ENCODE data around the gene PRSS36. TPM values are rescaled to one million over a fixed set of nuclear protein-coding genes. Genes with fewer than 3 reads are reported as not detected.
A peak's percentile ranks its signal among the peaks of the same experiment; 100 is the strongest.

Gene PRSS36
- total and polyA plus RNA-seq, 3 donors from 2014 or later: 5.4 to 8.3 (median 7.1) TPM

GRCh38 chr16:31184888-31185287, 35.0 kb upstream of the PRSS36 start:
- H3K27me3 ChIP-seq: no peaks in the 10 kb centered on the region
- intact Hi-C loops (cut with DNase I; ENCODE audit: low total_unique reads): loop anchor here (5.0 to 10.0 kb wide), 2 partner anchors 33 to 690 kb away; partner anchors contain the start of genes PRSS36 and ZNF267
- H3K4me1 ChIP-seq: peaks cover 23% of the 10 kb centered on the region
- H3K9me3 ChIP-seq: no peaks in the 10 kb centered on the region
- no peak for DNase-seq
- no peak for TF ChIP-seq POLR2A (IDR thresholded peaks at IDR 0.05)
- TF ChIP-seq CTCF (IDR thresholded peaks at IDR 0.05): no peak
- no peak overlapping the region for H3K27ac ChIP-seq
- H3K4me3 ChIP-seq: no peak overlapping the region
- H3K36me3 ChIP-seq (ENCODE audit: low read depth, missing control alignments): peaks cover 3% of the 10 kb centered on the region
- 87 to 96% methylated on average over 14 of the region's 14 CpGs for WGBS, 2 donors

GRCh38 chr16:31183432-31184428, 33.9 kb upstream of the PRSS36 start:
- WGBS, 2 donors: 56 to 64% methylated on average over 10 of the region's 10 CpGs
- Histone ChIP-seq H3K4me1 (peaks cover 29% of the 10 kb centered on the region), H3K36me3 (ENCODE audit: low read depth, missing control alignments) (peaks cover 3% of the 10 kb centered on the region)

GRCh38 chr16:31182391-31182790, 32.5 kb upstream of the PRSS36 start:
- DNase-seq: no peak
- TF ChIP-seq CTCF (IDR thresholded peaks at IDR 0.05) (no peak), POLR2A (IDR thresholded peaks at IDR 0.05) (no peak)
- WGBS, 2 donors: 9 to 14% methylated on average over 7 of the region's 7 CpGs
- no peaks in the 10 kb centered on the region for H3K9me3 ChIP-seq
- H3K27me3 ChIP-seq: no peaks in the 10 kb centered on the region
- no peak overlapping the region for H3K27ac ChIP-seq
- H3K4me3 ChIP-seq: peak overlapping the region in 1 of 2 donors; percentile 94
- H3K4me1 ChIP-seq: peaks cover 29% of the 10 kb centered on the region
- intact Hi-C loops (cut with DNase I; ENCODE audit: low total_unique reads): loop anchor here (10.0 kb wide), 1 partner anchor 692 kb away; the partner anchor contains the start of gene ZNF267
- peaks cover 3% of the 10 kb centered on the region for H3K36me3 ChIP-seq (ENCODE audit: low read depth, missing control alignments)

More at GRCh38 chr16:31183432-31184428, 33.9 kb upstream of the PRSS36 start:
- TF ChIP-seq CTCF (IDR thresholded peaks at IDR 0.05) (no peak), POLR2A (IDR thresholded peaks at IDR 0.05) (no peak)
- Histone ChIP-seq H3K27me3 (no peaks in the 10 kb centered on the region), H3K27ac (no peak overlapping the region), H3K9me3 (no peaks in the 10 kb centered on the region), H3K4me3 (no peak overlapping the region)
- intact Hi-C loops (cut with DNase I; ENCODE audit: low total_unique reads): loop anchor here (10.0 kb wide), 1 partner anchor 691 kb away; the partner anchor contains the start of gene ZNF267
- DNase-seq: no peak

GRCh38 chr16:31181102-31181830, 31.4 kb upstream of the PRSS36 start:
- no peaks in the 10 kb centered on the region for H3K9me3 ChIP-seq
- intact Hi-C loops (cut with DNase I; ENCODE audit: low total_unique reads): loop anchor here (10.0 kb wide), 1 partner anchor 694 kb away; the partner anchor contains the start of gene ZNF267
- WGBS, 2 donors: 4 to 7% methylated on average over 31 of the region's 31 CpGs

More at GRCh38 chr16:31181102-31181830, 31.4 kb upstream of the PRSS36 start:
- H3K27ac ChIP-seq: peak overlapping the region; percentile 96 to 97
- H3K4me3 ChIP-seq: peak overlapping the region; percentile 78 to 94
- H3K27me3 ChIP-seq: no peaks in the 10 kb centered on the region
- DNase-seq: peak; percentile 55
- peaks cover 29% of the 10 kb centered on the region for H3K4me1 ChIP-seq
- TF ChIP-seq CTCF (IDR thresholded peaks at IDR 0.05): no peak
- H3K36me3 ChIP-seq (ENCODE audit: low read depth, missing control alignments): no peaks in the 10 kb centered on the region

Data from testis (tissue), 3 donors.